GM21529 (cell line): ENCODE data around the gene SLC25A13.

Experiments
- ATAC-seq: cut with Tn5 transposase; IDR thresholded peaks from one replicate; pipeline ENCODE4 v1.9.1; 2021; ENCODE audit not compliant: unreplicated experiment

Gene SLC25A13

GRCh38 chr7:96244992-96245292 lies 77.0 kb downstream of the SLC25A13 start:
- ATAC-seq, result no peak

- no peak for ATAC-seq
Observed at GRCh38 chr7:96244244-96244991, 77.5 kb downstream of the SLC25A13 start.

- ATAC-seq, result no peak
Observed at GRCh38 chr7:96243241-96243640, 78.7 kb downstream of the SLC25A13 start.

GRCh38 chr7:96241855-96242254 lies 80.0 kb downstream of the SLC25A13 start:
- no peak for ATAC-seq

GRCh38 chr7:96238976-96239766 lies 82.7 kb downstream of the SLC25A13 start:
- ATAC-seq, result no peak

- ATAC-seq, result no peak
Observed at GRCh38 chr7:96238474-96238873, 83.4 kb downstream of the SLC25A13 start.

- no peak for ATAC-seq
Observed at GRCh38 chr7:96237040-96237439, 84.9 kb downstream of the SLC25A13 start.

- no peak for ATAC-seq
Observed at GRCh38 chr7:96236198-96237039, 85.5 kb downstream of the SLC25A13 start.

GRCh38 chr7:96235281-96235680 lies 86.6 kb downstream of the SLC25A13 start:
- ATAC-seq, result no peak

GRCh38 chr7:96233528-96234154 lies 88.3 kb downstream of the SLC25A13 start:
- no peak for ATAC-seq

- no peak for ATAC-seq
Observed at GRCh38 chr7:96233084-96233483, 88.8 kb downstream of the SLC25A13 start.

- no peak for ATAC-seq
Observed at GRCh38 chr7:96228760-96229159, 93.1 kb downstream of the SLC25A13 start.

- ATAC-seq, result no peak
Observed at GRCh38 chr7:96225251-96225650, 96.6 kb downstream of the SLC25A13 start.

GRCh38 chr7:96224685-96225084 lies 97.2 kb downstream of the SLC25A13 start:
- no peak for ATAC-seq

- no peak for ATAC-seq
Observed at GRCh38 chr7:96224073-96224472, 97.8 kb downstream of the SLC25A13 start.

GRCh38 chr7:96221888-96222287 lies 100.0 kb downstream of the SLC25A13 start:
- ATAC-seq, result no peak

GRCh38 chr7:96219378-96220130 lies 102.3 kb downstream of the SLC25A13 start:
- no peak for ATAC-seq

- no peak for ATAC-seq
Observed at GRCh38 chr7:96218664-96219243, 103.1 kb downstream of the SLC25A13 start.

GRCh38 chr7:96217147-96217546 lies 104.8 kb downstream of the SLC25A13 start:
- no peak for ATAC-seq

- ATAC-seq, result no peak
Observed at GRCh38 chr7:96216373-96216772, 105.5 kb downstream of the SLC25A13 start.
